Measurements from ENCODE around the gene MAPK8.
"Not testable (repeated sequence)": the region's sequence is repeated elsewhere in the genome, so short reads cannot be mapped to it uniquely, and the experiment has no call there.

MAPK8 gene

GRCh38 chr10:48336978-48337599 is 30.6 kb downstream of the MAPK8 start:
- no peak for DNase-seq

- no peak for DNase-seq
These were observed 34.3 kb downstream of the MAPK8 start for GRCh38 chr10:48340734-48341133.

GRCh38 chr10:48343106-48343505 is 36.6 kb downstream of the MAPK8 start:
- DNase-seq, result no peak

GRCh38 chr10:48343921-48344598 is 37.6 kb downstream of the MAPK8 start:
- DNase-seq, result no peak

- DNase-seq, result not testable (repeated sequence)
These were observed 39.8 kb downstream of the MAPK8 start for GRCh38 chr10:48346248-48346647.

GRCh38 chr10:48347539-48347938 is 41.1 kb downstream of the MAPK8 start:
- DNase-seq, result not testable (repeated sequence)

GRCh38 chr10:48347943-48348342 is 41.5 kb downstream of the MAPK8 start:
- not testable (repeated sequence) for DNase-seq

GRCh38 chr10:48353246-48353645 is 46.8 kb downstream of the MAPK8 start:
- no peak for DNase-seq

GRCh38 chr10:48357631-48358030 is 51.2 kb downstream of the MAPK8 start:
- DNase-seq, result no peak

GRCh38 chr10:48358162-48358561 is 51.7 kb downstream of the MAPK8 start:
- no peak for DNase-seq

GRCh38 chr10:48358838-48359237 is 52.4 kb downstream of the MAPK8 start:
- DNase-seq, result no peak

GRCh38 chr10:48361176-48361575 is 54.7 kb downstream of the MAPK8 start:
- DNase-seq, result no peak

- no peak for DNase-seq
These were observed 57.3 kb downstream of the MAPK8 start for GRCh38 chr10:48363617-48364355.

GRCh38 chr10:48364659-48365405 is 58.4 kb downstream of the MAPK8 start:
- peak in 1 of 2 experiments; percentile 0 for DNase-seq

GRCh38 chr10:48365668-48366067 is 59.2 kb downstream of the MAPK8 start:
- DNase-seq, result no peak

- DNase-seq, result no peak
These were observed 59.8 kb downstream of the MAPK8 start for GRCh38 chr10:48366261-48366660.

GRCh38 chr10:48369501-48369900 is 63.0 kb downstream of the MAPK8 start:
- no peak for DNase-seq

GRCh38 chr10:48377751-48378530 is 71.5 kb downstream of the MAPK8 start:
- no peak for DNase-seq

- no peak for DNase-seq
These were observed 72.2 kb downstream of the MAPK8 start for GRCh38 chr10:48378675-48379074.

GRCh38 chr10:48381971-48382370 is 75.5 kb downstream of the MAPK8 start:
- DNase-seq, result no peak

GRCh38 chr10:48382982-48383381 is 76.5 kb downstream of the MAPK8 start:
- no peak for DNase-seq

- DNase-seq, result no peak
These were observed 76.9 kb downstream of the MAPK8 start for GRCh38 chr10:48383393-48383792.

GRCh38 chr10:48384699-48384982 is 78.2 kb downstream of the MAPK8 start:
- DNase-seq, result no peak

Data from NCI-H1930 (cell line).